Keratinocyte (primary cell): ENCODE measurements around the gene AGAP1. TPM values are rescaled to one million over a fixed set of nuclear protein-coding genes. Genes with fewer than 3 reads are reported as not detected.

Experiments used
- DNase-seq: peaks from one replicate; pipeline ENCODE4 v3.0.0-alpha.2; 2011; ENCODE audit warnings: low read depth, missing footprints, low spot score
- FAIRE-seq: peaks from 2 replicates; lab custom pipeline; 2011; peaks lifted over from hg19 to GRCh38; lab: Jason Lieb, UNC
- H2AFZ ChIP-seq: 2 replicates; pipeline ENCODE4 v1.6.0; 2012; ENCODE audit warnings: low read length, control low read depth, inconsistent platforms; ENCODE audit not compliant: control insufficient read depth
- H3K27ac ChIP-seq: 2 replicates; pipeline ENCODE4 v1.5.1; 2011; ENCODE audit warnings: low read length; ENCODE audit not compliant: control insufficient read depth, insufficient read depth
- H3K27me3 ChIP-seq: 3 replicates; pipeline ENCODE4 v1.6.0; 2011; ENCODE audit warnings: low read length; ENCODE audit not compliant: control insufficient read depth, insufficient read depth; ENCODE audit errors: extremely low read depth
- H3K36me3 ChIP-seq, 2 experiments: 2 replicates in 1 of 2; 3 replicates in 1 of 2; pipeline ENCODE4 v1.5.1; 2011; ENCODE audit warnings: low read length in 2 of 2, mild to moderate bottlenecking in 1 of 2; ENCODE audit not compliant: control insufficient read depth in 2 of 2, insufficient read depth in 2 of 2; ENCODE audit errors: extremely low read depth in 1 of 2
- H3K4me1 ChIP-seq: 3 replicates; pipeline ENCODE4 v1.5.1; 2011; ENCODE audit warnings: low read length; ENCODE audit not compliant: control insufficient read depth, insufficient read depth; ENCODE audit errors: extremely low read depth
- H3K4me2 ChIP-seq: 3 replicates; pipeline ENCODE4 v1.6.0; 2011; ENCODE audit warnings: low read depth, low read length; ENCODE audit not compliant: control insufficient read depth, insufficient read depth; ENCODE audit errors: extremely low read depth
- H3K4me3 ChIP-seq, 3 experiments: fragments of 200-600 bp in 1 of 3; sonication (generic) in 1 of 3; 2 replicates in 2 of 3; 3 replicates in 1 of 3; pipeline ENCODE4 v1.5.1; 2011 to 2016; ENCODE audit warnings: low read length in 3 of 3, mild to moderate bottlenecking in 3 of 3, control low read depth in 2 of 3, inconsistent platforms in 1 of 3, low read depth in 1 of 3, mixed read lengths in 1 of 3, mixed run types in 1 of 3, moderate library complexity in 1 of 3; ENCODE audit not compliant: control insufficient read depth in 2 of 3, insufficient read depth in 2 of 3; ENCODE audit errors: extremely low read depth in 1 of 3
- H3K79me2 ChIP-seq: 2 replicates; pipeline ENCODE4 v1.6.0; 2012; ENCODE audit warnings: low read length; ENCODE audit not compliant: control insufficient read depth, insufficient read depth
- H3K9ac ChIP-seq: 3 replicates; pipeline ENCODE4 v1.6.0; 2011; ENCODE audit warnings: low read length; ENCODE audit not compliant: control insufficient read depth, insufficient read depth; ENCODE audit errors: extremely low read depth
- H3K9me1 ChIP-seq: 3 replicates; pipeline ENCODE4 v1.6.0; 2011; ENCODE audit warnings: low read length; ENCODE audit not compliant: control insufficient read depth, insufficient read depth; ENCODE audit errors: extremely low read depth
- H3K9me3 ChIP-seq: 2 replicates; pipeline ENCODE4 v1.5.1; 2012; ENCODE audit warnings: low read depth, low read length; ENCODE audit not compliant: control insufficient read depth
- H4K20me1 ChIP-seq: 3 replicates; pipeline ENCODE4 v1.6.0; 2011; ENCODE audit warnings: low read length; ENCODE audit not compliant: control insufficient read depth, insufficient read depth; ENCODE audit errors: extremely low read depth
- CTCF ChIP-seq, 3 experiments: IDR thresholded peaks in 1 of 3; conservative IDR thresholded peaks in 1 of 3; optimal IDR thresholded peaks in 1 of 3; 2 replicates in 2 of 3; 3 replicates in 1 of 3; pipeline versions ENCODE3 to v1.5.1; 2011; ENCODE audit warnings: low read length in 3 of 3, mild to moderate bottlenecking in 3 of 3, moderate library complexity in 2 of 3, control low read depth in 1 of 3, inconsistent platforms in 1 of 3; ENCODE audit not compliant: insufficient read depth in 2 of 3; ENCODE audit errors: extremely low read depth in 1 of 3
- EZH2 ChIP-seq: IDR thresholded peaks from one replicate; pipeline ENCODE4 v1.6.1; 2012; ENCODE audit warnings: inconsistent platforms, mild to moderate bottlenecking, low read length, moderate library complexity
- dilution Hi-C: fragments of 300-500 bp; cut with MboI; formaldehyde crosslinking; loops from one replicate; pipeline ENCODE4 v1.7.0; 2020; ENCODE audit warnings: low sequenced_read_pairs; ENCODE audit not compliant: extremely low pct_ligation_motif_present
- polyA plus RNA-seq, 5 experiments: library from polyadenylated mRNA; depleted of rRNA in 3 of 5; stranded (reverse) in 3 of 5; stranded (forward) in 1 of 5; unstranded in 1 of 5; fragments of >200 nt; gene quantifications; 1 replicate in 1 of 5; 2 replicates in 3 of 5; 3 replicates in 1 of 5; pipeline versions ENCODE4 v1.2.1 to v1.2.3, GENCODE V29; 2011 to 2012; ENCODE audit warnings: missing spikeins in 2 of 5, low read depth in 1 of 5, low replicate concordance in 1 of 5

AGAP1 gene
- polyA plus RNA-seq, 1 donor (not counting 4 experiments of a cell fraction or from before 2014, with no cell fraction given): 12.6 TPM

GRCh38 chr2:235843591-235844395, 349.9 kb downstream of the AGAP1 start:
- Histone ChIP-seq H3K4me1 (no peaks in the 10 kb centered on the region), H3K9ac (no peak overlapping the region), H3K9me1 (no peaks in the 10 kb centered on the region), H3K4me2 (no peak overlapping the region), H3K27ac (no peak overlapping the region), H3K79me2 (no peaks in the 10 kb centered on the region), H3K4me3 (no peak overlapping the region), H3K36me3 (no peaks in the 10 kb centered on the region), H4K20me1 (no peaks in the 10 kb centered on the region), H3K9me3 (no peaks in the 10 kb centered on the region), H3K27me3 (no peaks in the 10 kb centered on the region), H2AFZ (no peak overlapping the region)
- FAIRE-seq (no peak), DNase-seq (no peak)
- dilution Hi-C loops: no loop called here
- TF ChIP-seq EZH2: no peak
- TF ChIP-seq CTCF (optimal IDR thresholded peaks at IDR 0.05 in 1 of 3, IDR thresholded peaks at IDR 0.05 in 1 of 3, conservative IDR thresholded peaks at IDR 0.05 in 1 of 3; ENCODE audit: extremely low read depth in 1 of 3, insufficient read depth in 2 of 3, low read length in 3 of 3): no peak

GRCh38 chr2:235844561-235844960, 350.7 kb downstream of the AGAP1 start:
- no peak overlapping the region for H3K27ac ChIP-seq
- H4K20me1 ChIP-seq: no peaks in the 10 kb centered on the region
- no peak for FAIRE-seq
- H3K4me1 ChIP-seq: no peaks in the 10 kb centered on the region
- no peaks in the 10 kb centered on the region for H3K9me1 ChIP-seq
- H3K79me2 ChIP-seq: no peaks in the 10 kb centered on the region
- TF ChIP-seq EZH2: no peak
- no peak for TF ChIP-seq CTCF (optimal IDR thresholded peaks at IDR 0.05 in 1 of 3, IDR thresholded peaks at IDR 0.05 in 1 of 3, conservative IDR thresholded peaks at IDR 0.05 in 1 of 3; ENCODE audit: extremely low read depth in 1 of 3, insufficient read depth in 2 of 3, low read length in 3 of 3)
- H3K4me3 ChIP-seq: no peak overlapping the region
- no peak for DNase-seq
- H3K4me2 ChIP-seq: no peak overlapping the region
- no peaks in the 10 kb centered on the region for H3K9me3 ChIP-seq
- H2AFZ ChIP-seq: no peak overlapping the region
- no peaks in the 10 kb centered on the region for H3K36me3 ChIP-seq
- dilution Hi-C loops: no loop called here
- H3K9ac ChIP-seq: no peak overlapping the region
- no peaks in the 10 kb centered on the region for H3K27me3 ChIP-seq
